ENCODE results near the gene SMC2. TPM values are rescaled to one million over a fixed set of nuclear protein-coding genes. Genes with fewer than 3 reads are reported as not detected.

Gene SMC2
- total and polyA plus RNA-seq, 2 donors (not counting 3 experiments of a cell fraction or from before 2014, with no cell fraction given): 5.3 to 34.1 TPM

DNA sequence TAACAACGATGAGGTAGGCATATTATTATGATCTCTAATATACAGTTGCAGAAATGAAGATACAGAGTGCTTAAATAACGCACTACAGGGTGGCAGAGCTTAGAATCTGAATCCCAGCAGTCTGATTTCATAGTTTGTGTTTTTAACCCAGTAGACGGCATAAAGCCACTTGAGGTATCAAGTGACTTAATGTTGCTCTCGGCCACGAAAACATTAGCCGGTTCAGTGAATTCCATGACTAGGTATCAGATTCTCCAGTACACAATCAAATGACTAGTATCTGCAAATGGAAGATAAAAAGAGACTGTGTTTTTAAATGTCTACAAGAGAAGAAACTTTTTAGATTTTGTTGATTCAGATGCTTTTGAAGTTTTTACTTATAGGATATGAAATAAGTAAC, 24.8 kb downstream of the SMC2 start:
- CTCF ChIA-PET: no interaction called here
- Histone ChIP-seq H3K9me3 (replicated peaks; ENCODE audit: control insufficient read depth, insufficient read depth, low read length) (no peaks in the 10 kb centered on the region), H3K4me1 (ENCODE audit: control insufficient read depth, extremely low read depth, insufficient read depth, low read length) (no peaks in the 10 kb centered on the region), H4K20me1 (replicated peaks; ENCODE audit: control insufficient read depth, extremely low read depth, insufficient read depth, low read length) (no peaks in the 10 kb centered on the region), H3K79me2 (ENCODE audit: control insufficient read depth, insufficient read depth, low read length) (no peaks in the 10 kb centered on the region), H3K4me3 (replicated peaks in 1 of 3; ENCODE audit: insufficient read depth in 1 of 3, low read depth in 1 of 3, low read length in 3 of 3) (no peak overlapping the region), H2AFZ (ENCODE audit: low read depth, low read length) (no peak overlapping the region), H3K9me1 (replicated peaks; ENCODE audit: control insufficient read depth, extremely low read depth, insufficient read depth, low read length) (no peaks in the 10 kb centered on the region), H3K27ac (ENCODE audit: insufficient read depth, low read depth, low read length) (no peak overlapping the region), H3K9ac (replicated peaks; ENCODE audit: extremely low read depth, insufficient read depth, low read length) (no peak overlapping the region), H3K4me2 (ENCODE audit: insufficient read depth, low read length) (no peak overlapping the region), H3K27me3 (ENCODE audit: control insufficient read depth in 2 of 2, insufficient read depth in 2 of 2, low read length in 2 of 2) (no peaks in the 10 kb centered on the region), H3K36me3 (ENCODE audit: control insufficient read depth in 2 of 2, extremely low read depth in 1 of 2, insufficient read depth in 2 of 2, low read length in 2 of 2) (peaks cover 2% of the 10 kb centered on the region in 2 experiments)
- DNase-seq (ENCODE audit: low read depth, low spot score) (no peak), FAIRE-seq (no peak)
- dilution Hi-C loops (cut with MboI; ENCODE audit: extremely low pct_ligation_motif_present, low sequenced_read_pairs) (no loop called here), intact Hi-C loops (cut with micrococcal nuclease) (no loop called here)
- POLR2A ChIA-PET: no interaction called here
- TF ChIP-seq GATA2 (IDR thresholded peaks at IDR 0.05; ENCODE audit: insufficient read depth, insufficient read length, low read depth, low read length): no peak
- no peak for TF ChIP-seq FOS (IDR thresholded peaks at IDR 0.05; ENCODE audit: borderline replicate concordance, insufficient read depth, low read length)
- TF ChIP-seq EZH2 (IDR thresholded peaks at IDR 0.05; ENCODE audit: borderline replicate concordance, low read depth, low read length, severe bottlenecking): no peak
- no peak for TF ChIP-seq JUN (IDR thresholded peaks at IDR 0.05; ENCODE audit: borderline replicate concordance, insufficient read depth, insufficient read length, low read depth)
- no peak for TF ChIP-seq POLR2A (IDR thresholded peaks at IDR 0.05; ENCODE audit: low read depth, low read length)
- no peak for TF ChIP-seq MYC (IDR thresholded peaks at IDR 0.05; ENCODE audit: low read depth, low read length)
- TF ChIP-seq, protein P1, sequence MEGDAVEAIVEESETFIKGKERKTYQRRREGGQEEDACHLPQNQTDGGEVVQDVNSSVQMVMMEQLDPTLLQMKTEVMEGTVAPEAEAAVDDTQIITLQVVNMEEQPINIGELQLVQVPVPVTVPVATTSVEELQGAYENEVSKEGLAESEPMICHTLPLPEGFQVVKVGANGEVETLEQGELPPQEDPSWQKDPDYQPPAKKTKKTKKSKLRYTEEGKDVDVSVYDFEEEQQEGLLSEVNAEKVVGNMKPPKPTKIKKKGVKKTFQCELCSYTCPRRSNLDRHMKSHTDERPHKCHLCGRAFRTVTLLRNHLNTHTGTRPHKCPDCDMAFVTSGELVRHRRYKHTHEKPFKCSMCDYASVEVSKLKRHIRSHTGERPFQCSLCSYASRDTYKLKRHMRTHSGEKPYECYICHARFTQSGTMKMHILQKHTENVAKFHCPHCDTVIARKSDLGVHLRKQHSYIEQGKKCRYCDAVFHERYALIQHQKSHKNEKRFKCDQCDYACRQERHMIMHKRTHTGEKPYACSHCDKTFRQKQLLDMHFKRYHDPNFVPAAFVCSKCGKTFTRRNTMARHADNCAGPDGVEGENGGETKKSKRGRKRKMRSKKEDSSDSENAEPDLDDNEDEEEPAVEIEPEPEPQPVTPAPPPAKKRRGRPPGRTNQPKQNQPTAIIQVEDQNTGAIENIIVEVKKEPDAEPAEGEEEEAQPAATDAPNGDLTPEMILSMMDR (IDR thresholded peaks at IDR 0.05; ENCODE audit: extremely low read depth in 1 of 2, insufficient read depth in 1 of 2, low read depth in 1 of 2, low read length in 2 of 2): no peak
- TF ChIP-seq, protein P2, sequence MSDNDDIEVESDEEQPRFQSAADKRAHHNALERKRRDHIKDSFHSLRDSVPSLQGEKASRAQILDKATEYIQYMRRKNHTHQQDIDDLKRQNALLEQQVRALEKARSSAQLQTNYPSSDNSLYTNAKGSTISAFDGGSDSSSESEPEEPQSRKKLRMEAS (IDR thresholded peaks at IDR 0.05; ENCODE audit: insufficient read depth, insufficient read length): no peak
- no peak for TF ChIP-seq POLR2AphosphoS5 (IDR thresholded peaks at IDR 0.05; ENCODE audit: insufficient read depth, low read depth, low read length)
- BruUV-seq (replicated peaks): no TSS peak

All from endothelial cell of umbilical vein (primary cell).